Esophagus mucosa (tissue), 1 donor: ENCODE data around the gene CCDC77. TPM values are rescaled to one million over a fixed set of nuclear protein-coding genes. Genes with fewer than 3 reads are reported as not detected.
A peak's percentile ranks its signal among the peaks of the same experiment; 100 is the strongest.
"Not testable (repeated sequence)": the region's sequence is repeated elsewhere in the genome, so short reads cannot be mapped to it uniquely, and the experiment has no call there.

ENCODE experiments used
- ATAC-seq: fragments of 200-7000 bp; cut with Tn5 transposase; one replicate; pipeline ENCODE4 v1.9.1; 2020
- total RNA-seq: library from RNA; stranded (reverse); gene quantifications from one replicate; pipeline ENCODE4 v1.2.4, GENCODE V29; 2023
- donor health status: DM: yes; HTN: yes; CAD: no.

CCDC77 gene
- 5.9 TPM for total RNA-seq

DNA sequence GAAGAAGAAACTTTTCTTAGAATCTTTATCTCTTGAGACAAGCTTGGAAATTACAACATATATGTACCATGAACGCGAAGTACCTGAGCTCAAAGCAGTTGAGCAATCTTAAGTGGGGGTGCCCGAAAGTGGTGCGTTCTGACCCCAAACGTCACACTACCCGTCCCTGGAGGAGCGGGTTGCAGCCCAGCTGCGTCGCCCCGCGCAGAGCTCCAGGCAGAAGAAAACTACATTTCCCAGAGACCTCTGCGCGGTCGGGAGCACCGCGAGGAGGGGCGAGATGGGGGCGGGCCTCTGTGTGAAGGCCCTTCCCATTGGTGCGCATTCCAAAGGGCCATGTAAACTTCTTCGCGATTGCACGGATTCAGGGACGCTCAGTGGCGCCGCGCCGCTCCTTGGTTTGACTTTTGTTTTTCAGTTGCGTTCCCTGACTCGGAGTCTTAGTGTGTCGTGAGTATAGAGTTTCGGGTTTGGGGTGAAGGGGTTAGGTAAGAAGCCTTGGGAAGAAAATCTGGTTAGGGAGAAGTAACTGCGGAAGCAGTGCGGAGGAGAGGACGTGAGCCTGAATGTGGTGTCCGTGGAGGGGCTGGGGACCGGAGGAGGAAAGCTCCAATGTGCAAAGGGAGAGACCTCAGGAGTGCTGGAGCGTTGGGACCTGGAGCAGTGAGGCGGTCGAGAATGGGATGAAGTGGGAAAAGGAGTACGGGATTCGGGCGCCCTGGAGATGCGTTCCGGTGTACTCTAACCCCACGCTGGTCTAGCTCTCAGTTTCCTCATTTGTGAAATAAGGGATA is at the start of gene CCDC77:
TSS of gene CCDC77 (plus strand) at position 410 of the 794 bp plus-strand sequence. CDS start 7,740 bp downstream, outside the sequence.
- ATAC-seq = peak; percentile 100

DNA sequence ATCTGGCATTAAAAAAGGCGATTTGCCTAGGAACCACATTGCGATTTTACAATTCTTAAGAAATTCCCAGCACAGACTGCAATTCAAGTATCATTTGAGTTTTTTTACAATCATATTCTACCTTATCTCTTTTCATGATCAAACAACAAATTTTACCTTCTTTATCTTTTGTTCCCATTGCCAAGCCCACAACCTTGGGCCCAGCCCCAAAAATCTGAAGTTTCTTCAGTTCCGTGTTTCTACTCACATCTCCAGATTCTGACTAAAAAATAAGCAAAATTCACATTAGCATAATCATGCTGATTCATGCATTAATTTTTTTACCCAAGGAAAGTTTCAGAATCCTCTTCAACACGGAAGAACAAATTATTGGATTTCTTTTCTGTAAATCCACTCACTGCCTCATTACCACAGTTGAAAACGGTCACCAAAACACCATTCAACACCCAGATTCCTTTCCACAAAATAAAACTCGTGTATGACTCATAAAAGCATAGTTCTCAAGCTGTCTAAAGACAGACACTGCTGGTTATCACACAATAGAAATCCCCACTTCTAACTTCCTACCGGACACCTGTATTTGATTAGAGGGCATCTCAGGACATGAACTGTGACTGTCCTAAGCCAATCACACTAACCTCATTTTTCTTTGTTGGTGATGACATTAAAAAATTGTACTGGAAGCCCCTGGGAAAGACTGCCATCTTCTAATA is 45.0 kb upstream of the CCDC77 start:
- no peak for ATAC-seq

DNA sequence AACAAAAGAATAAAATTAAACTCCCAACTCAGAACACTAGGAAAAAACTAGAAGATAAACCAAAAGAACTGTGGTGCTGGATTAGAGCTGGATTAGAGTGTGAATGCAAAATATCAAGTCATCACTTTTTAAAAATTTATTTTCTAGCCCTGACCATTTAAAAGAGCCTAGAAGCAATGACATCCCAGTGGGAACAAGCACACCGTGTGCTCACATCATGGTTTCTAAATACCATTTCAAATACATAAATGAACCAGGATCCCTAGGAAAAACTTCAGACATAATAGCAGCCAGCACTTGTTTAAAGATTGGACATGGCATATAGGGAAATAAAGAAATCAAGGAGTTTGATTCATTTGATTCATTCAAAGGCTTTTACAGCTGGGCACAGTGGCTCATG is 42.4 kb upstream of the CCDC77 start:
- ATAC-seq = no peak

DNA sequence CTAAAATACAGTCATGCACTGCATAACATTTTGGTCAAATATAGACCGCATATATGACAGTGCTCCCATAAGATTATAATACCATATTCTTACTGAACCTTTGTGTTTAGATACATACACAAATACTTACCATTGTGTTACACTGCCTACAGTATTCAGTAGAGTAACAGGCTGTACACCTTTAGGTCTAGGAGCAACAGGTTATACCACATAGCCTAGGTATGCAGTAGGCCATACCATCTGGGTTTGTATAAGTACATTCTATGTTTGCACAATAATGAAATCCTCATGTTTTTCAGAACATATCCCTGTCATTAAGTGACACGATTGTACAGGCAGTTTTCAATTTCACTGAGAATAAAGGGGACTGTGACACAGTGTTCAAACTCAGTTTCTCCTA is 34.6 kb upstream of the CCDC77 start:
- peak; percentile 95 for ATAC-seq

DNA sequence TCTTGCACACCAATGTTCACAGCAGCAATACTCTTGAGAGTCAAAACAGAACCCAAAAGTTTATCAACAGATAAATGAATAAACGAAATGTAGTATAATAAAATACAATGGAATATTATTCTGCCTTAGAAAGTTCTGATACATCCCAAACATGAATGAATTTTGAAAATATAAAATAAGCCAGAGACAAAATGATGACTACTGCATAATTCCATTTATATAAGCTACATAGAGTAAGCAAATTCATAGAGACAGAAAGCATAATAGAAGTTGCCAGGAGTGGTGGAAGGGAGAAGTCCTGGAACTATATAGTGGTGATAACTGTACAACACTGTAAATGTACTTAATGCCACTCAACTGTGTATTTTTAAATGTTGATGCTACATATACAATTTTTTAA is 33.5 kb upstream of the CCDC77 start:
- no peak for ATAC-seq

DNA sequence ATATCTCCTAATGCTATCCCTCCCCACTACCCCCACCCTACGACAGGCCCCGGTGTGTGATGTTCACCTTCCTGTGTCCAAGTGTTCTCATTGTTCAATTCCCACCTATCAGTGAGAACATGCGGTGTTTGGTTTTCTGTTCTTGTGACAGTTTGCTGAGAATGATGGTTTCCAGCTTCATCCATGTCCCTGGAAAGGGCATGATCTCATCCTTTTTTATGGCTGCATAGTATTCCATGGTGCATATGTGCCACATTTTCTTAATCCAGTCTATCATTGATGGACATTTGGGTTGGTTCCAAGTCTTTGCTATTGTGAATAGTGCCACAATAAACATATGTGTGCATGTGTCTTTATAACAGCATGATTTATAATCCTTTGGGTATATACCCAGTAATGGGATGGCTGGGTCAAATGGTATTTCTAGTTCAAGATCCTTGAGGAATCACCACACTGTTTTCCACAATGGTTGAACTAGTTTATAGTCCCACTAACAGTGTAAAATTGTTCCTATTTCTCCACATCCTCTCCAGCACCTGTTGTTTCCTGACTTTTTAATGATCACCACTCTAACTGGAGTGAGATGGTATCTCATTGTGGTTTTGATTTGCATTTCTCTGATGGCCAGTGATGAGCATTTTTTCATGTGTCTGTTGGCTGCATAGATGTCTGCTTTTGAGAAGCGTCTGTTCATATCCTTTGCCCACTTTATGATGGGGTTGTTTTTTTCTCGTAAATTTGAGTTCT is 30.5 kb upstream of the CCDC77 start:
- ATAC-seq = not testable (repeated sequence)

DNA sequence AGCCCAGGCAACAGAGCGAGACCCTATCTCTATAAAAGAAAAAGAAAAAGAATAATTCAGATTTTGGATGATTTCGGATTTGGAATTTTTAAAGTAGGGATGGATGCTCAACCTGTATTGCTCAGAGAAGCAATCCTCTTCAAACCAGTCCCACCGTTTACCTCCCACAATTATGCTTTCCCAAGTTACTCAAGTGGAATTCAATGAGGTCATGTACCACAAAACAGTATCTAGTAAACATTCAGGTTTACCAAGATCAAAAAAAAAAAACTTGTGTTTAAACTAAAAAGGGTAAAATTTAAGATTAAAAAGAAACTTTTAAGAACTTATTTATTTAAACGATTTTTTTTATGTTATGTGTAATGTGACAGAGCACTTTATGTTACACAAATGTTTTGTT is 14.8 kb upstream of the CCDC77 start:
- no peak for ATAC-seq

DNA sequence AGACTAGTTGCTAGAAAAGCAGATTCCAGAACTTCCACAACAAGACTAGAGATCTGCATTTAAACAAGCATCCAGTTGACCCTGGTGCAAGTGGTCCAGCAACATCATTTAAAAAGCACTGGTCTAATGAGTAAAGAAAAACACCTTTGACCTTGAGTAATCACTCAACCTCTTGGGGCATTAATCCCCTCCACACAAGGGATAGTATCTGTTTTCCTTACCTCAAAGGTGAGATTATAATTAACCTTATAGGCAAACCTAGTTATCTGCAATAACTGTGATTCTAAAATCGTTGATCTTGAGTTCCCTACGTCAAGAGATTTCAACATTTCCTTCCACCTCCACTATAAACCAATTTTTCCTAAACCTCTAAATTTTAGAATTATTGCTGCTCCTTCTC is 13.4 kb upstream of the CCDC77 start:
- ATAC-seq = no peak

DNA sequence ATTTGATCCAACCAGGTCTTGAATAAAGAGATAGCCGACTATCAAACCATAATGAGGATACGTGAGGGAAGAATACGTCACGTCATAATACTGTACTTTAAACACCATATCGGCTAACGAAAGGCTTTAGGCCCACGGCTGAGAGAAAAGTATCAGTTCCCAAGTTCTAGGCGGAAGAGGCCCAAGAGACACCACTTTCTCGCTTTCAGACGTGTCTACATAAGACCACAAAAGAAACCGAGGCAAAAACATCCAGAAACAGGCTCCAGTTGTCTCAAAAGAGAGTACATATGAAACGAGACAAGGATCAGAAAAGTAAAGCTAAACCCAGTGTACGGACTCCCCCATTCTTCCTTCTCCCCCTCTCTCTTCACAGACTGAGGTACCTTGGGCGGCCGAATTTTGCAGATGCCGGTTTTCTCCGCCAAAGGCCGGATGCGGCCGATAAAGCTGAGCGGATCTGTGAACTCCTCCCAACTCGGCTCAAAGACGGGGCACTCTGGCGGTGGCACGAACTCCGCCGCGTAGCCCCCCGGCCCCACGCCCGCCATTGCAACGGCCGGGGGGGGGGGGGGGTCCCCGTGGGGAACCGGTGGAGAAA is 12.8 kb upstream of the CCDC77 start:
- peak; percentile 35 for ATAC-seq

DNA sequence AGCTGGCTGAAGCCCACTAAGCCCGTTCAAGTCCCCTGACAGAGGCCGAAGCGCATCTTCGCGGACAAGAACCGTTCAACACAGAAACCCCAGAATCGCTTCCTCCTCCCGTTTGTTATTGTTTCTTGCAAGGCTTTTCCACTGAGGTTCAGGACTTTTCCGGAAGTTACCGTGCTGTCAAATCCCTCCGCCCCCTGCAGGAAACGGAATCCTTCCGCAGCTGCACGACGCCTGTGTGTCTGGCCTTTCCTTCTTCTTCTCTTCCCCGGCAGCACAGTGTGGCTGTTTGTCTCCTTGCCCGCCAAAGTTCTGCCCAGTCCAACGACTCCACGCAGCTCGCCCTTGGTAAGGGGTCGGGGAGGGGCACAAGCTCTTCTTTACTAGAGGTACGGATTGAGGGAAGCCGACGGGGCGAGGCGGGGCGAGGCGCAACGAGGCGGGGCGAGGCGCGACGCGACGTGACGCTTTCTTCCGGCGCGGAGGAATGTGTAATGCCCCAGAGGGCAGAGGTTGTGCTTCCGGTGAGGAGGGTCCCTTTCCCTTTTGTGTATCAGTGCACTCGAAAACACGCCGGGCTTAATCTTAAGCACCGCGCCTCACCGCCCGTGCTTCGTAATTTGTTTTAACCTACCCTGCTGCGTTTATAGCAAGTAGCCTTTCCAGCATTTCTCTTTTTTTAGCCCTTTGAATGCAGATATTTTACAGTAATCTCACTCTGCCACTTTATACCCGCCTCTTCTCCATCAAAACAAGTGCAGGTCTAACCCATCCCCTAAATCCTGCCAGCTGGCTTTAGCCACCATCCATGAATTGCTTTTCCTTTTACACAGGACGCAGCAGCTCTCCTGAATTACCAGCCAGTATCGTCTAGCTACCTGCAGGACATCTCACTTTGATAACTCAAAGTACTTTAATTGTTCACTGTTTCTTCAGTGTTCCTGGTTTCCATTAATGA is 12.0 kb upstream of the CCDC77 start, which contains the start of gene KDM5A:
TSS of gene KDM5A (minus strand) at position 179 of the 955 bp plus-strand sequence. CDS start 229 bp downstream, outside the sequence.
- ATAC-seq = peak; percentile 98

DNA sequence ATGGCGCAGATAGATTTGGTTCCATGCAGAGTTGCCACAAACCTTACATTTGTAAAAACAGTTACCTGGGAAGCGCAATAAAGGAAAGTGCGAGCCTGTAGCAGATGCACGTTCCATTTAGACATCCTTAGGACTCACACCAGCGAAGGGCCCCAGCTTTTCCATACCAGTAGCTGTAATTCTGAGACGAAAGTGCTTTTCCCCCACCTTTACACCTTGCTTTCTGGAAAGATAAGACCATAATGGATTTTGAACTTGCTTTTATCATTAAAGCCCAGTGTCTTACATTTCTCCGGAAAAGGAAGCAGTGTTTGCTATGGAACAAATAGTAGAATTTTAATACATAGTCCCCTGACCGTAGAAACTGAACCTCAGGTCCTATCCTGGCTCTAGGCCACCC is 616 bp upstream of the CCDC77 start:
- ATAC-seq = no peak

DNA sequence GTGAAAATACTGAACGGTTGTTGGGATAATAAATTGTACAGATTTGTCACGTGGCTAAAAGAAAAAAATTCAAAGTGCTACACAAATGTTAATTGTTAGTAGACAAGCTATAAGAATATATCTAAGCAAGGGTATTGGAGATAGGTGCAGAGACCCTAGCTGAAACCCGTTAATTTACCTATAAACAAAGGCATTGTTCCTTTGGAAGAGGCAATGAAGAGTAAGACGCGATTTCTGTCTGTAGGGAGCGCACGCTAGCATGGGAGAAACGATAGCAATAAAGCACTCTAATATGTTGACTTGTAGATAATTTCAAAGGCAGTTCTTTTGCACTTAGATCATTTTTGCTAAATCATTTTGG is 565 bp downstream of the CCDC77 start:
- ATAC-seq = no peak

DNA sequence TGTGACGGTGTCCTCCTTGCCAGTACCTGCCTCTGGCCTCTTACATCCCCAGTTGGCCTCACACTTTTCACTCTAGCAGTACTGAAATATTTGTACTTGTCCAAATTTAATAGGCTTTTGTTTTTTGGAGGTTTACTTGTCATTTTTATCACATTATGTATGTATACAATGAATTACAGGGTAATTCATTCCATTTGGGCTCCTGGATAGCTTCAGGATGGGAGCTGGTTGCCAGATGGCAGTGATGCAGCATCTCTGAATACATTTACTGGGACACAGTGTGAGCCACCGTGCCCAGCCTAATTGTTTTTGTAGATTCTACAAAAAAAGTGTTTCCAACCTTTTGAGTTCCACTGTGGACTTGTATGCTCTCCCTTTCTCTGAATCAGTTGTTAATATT is 13.4 kb downstream of the CCDC77 start:
- ATAC-seq = no peak

DNA sequence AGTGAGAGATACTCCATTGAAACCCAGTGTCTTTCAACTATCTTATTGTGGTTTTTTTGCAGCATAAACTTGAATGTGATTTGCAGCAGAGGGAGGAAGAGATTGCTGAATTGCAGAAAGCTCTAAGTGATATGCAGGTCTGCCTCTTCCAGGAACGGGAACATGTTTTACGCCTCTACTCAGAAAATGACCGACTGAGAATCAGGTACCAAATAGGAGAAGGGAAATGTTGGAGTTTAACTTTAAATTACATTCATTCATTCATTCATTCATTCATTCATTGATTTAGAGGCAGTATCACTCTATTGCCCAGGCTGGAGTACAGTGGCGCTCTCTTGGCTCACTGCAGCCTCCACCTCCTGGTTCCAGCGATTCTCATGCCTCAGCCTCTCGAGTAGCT is 17.0 kb downstream of the CCDC77 start:
- no peak for ATAC-seq

DNA sequence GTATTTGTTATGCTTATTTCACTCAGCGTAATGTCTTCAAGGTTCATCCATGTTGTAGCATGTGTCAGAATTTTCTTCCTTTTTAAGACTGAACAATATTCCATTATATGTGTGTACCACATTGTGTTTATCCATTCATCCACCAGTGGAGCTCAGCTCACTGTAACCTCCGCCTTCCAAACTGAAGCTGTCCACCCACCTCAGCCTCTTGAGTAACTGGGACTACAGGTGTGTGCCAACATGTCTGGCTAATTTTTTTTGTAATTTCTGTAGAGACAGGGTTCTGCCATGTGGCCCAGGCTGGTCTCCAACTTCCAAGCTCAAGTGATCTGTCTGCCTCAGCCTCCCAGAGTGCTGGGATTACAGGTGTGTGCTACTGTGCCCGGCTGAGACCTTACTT is 21.1 kb downstream of the CCDC77 start:
- no peak for ATAC-seq

DNA sequence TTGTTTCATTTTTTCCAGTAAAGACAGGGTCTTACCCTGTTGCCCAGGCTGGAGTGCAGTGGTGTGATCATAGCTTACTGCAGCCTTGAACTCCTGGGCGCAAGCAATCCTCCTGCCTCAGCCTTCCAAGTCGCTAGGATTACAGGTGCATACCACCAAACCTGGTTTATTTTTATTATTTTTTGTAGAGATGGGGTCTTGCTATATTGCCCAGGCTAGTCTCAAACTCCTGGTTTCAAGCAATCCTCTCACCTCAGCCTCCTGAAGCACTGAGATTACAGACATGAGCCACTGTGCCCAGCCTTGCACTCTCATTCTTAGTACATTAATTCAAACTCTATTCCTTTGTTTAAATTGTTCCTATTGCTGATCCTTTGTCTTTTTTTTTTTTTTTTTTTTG is 34.3 kb downstream of the CCDC77 start:
- not testable (repeated sequence) for ATAC-seq

DNA sequence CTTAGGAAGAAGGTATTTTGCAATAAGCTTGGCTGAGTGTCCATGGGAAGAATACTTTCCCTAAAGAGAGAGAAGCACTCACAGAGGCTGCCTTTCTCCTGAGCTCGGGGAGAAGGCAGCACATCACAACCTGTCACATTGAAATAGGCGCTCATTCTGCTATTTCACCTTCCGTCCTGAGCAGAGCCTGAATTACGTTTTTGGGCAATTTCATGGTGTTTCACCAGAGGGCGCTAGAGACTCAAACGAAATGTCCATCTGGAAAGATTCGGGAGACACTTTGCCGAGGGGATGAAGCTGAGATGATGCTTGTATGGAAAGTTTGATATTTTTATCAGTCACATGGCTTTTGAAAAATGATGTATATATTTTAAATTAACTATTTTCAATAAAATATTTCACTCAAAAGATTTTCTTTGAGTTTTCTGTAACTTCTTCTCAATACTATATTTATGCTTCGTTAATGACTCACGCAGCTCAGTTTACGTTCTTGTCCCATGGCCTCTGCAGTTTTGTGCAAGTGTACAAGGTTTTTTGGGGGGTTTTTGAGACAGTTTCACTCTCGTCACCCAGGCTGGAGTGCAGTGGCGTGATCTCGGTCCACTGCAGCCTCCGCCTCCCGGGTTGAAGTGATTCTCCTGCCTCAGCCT is 40.9 kb downstream of the CCDC77 start:
- peak; percentile 55 for ATAC-seq

DNA sequence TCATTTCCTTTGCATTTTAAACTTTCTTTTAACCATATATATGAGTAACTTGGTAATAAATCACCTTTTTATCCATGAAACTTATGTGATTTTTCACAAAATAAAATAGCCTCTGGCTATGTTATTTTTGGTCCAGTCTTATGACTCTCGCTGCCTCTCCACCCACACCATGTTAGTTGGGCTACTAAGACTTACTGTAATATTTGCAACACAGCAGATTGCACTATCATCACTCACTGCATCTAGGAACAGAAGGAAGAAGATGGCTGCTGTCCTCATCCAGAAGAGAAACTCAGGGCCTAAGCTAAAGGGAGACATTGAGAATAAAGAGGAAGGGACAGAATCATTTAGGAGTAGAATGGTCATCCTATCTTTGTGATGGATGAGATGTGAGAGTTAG is 45.7 kb downstream of the CCDC77 start:
- no peak for ATAC-seq

DNA sequence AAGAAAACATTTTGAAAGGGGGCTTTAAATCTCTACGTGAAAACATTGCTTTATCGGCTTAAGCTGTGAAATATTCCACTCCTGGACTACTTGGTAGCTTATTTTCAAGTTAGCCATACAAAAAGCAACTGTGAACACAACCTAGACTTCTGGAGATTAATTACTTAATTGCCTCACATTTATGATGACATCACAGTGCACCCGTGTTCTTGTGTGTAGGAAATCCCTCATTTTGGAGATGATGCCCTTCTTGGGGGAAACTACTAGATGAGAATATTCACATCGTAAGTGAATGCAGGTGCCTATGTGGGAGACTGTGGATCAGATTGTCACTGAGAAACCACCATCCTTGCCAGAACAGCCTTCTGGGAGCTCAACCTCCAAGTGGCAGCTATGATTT is 47.8 kb downstream of the CCDC77 start:
- no peak for ATAC-seq

DNA sequence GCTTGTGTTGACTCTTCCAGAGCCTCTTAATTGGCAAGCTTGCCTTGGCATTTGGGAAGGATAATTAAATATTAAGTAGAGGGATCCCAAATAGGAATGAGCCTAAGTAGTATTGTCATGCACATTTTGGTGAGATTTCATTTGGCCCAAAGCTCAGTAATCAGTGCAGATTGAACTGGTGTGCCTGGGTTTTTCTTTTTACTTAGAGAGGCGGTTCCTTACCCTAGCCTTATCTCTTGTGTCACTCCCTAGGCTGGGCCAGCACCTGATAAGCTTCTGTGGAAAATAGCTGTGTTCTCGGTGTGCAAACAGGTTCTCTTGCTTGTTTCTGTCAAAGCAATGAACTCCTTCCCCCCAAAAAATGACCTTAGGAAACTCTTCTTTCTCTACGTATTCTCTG is 49.0 kb downstream of the CCDC77 start:
- ATAC-seq = no peak

DNA sequence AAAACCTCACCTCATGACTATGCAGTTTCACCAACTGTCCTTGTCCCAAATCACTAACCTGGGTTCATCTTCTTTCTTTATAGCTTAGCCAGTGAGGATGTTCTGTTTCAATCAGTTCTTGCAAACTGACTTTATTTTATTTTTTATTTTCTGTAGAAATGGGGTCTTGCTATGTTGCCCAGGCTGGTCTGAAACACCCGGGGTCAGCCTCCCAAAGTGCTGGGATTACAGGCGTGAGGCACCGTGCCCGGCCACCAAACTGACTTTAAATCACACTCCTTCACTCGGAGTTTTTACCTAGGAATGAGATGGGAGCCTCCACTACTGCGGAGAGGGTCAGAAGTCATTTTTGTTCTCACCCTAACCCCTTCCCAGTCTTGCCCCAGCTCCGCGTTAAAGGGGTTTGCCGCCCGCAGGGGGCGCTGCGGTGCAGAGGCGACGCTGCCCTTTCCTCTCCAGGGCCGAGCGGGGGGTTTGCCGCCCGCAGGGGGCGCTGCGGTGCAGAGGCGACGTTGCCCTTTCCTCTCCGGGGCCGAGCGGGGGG is 51.3 kb downstream of the CCDC77 start:
- ATAC-seq = no peak
